HepG2 (cell line): ENCODE measurements around the gene WDR54. TPM values are rescaled to one million over a fixed set of nuclear protein-coding genes. Genes with fewer than 3 reads are reported as not detected.

Experiments used
- BATF2 ChIP-seq: sonication (generic); formaldehyde crosslinking; IDR thresholded peaks from 2 replicates; pipeline ENCODE4 v1.8.0; 2022; ENCODE audit warnings: mild to moderate bottlenecking, missing genetic modification reagents, moderate library complexity
- CAMTA2 ChIP-seq: sonication (generic); formaldehyde crosslinking; IDR thresholded peaks from 2 replicates; pipeline ENCODE4 v1.4.0; 2020; ENCODE audit warnings: mild to moderate bottlenecking, missing genetic modification reagents, borderline replicate concordance
- FLYWCH1 ChIP-seq: sonication (generic); formaldehyde crosslinking; IDR thresholded peaks from 2 replicates; pipeline ENCODE4 v1.8.1; 2023; ENCODE audit warnings: mild to moderate bottlenecking, missing genetic modification reagents
- HMG20A ChIP-seq: IDR thresholded peaks from 2 replicates; pipeline ENCODE4 v1.6.1; 2016; ENCODE audit warnings: borderline replicate concordance
- IKZF1 ChIP-seq: fragments of 450-650 bp; IDR thresholded peaks from 2 replicates; pipeline ENCODE4 v1.7.1; 2016
- IRF1 ChIP-seq: sonication (generic); formaldehyde crosslinking; IDR thresholded peaks from 2 replicates; pipeline ENCODE4 v1.4.0; 2020; ENCODE audit warnings: low read depth, mild to moderate bottlenecking, missing genetic modification reagents
- KLF15 ChIP-seq: sonication (generic); formaldehyde crosslinking; IDR thresholded peaks from 2 replicates; pipeline ENCODE4 v1.8.1; 2023; ENCODE audit warnings: borderline replicate concordance, mild to moderate bottlenecking, inconsistent platforms, missing genetic modification reagents, mixed read lengths
- NR2F1 ChIP-seq, 2 experiments: fragments of 450-650 bp in 1 of 2; formaldehyde crosslinking in 1 of 2; IDR thresholded peaks; 2 replicates each; pipeline versions ENCODE4 v1.5.0 to v1.6.1; 2016 to 2020; ENCODE audit warnings: mild to moderate bottlenecking in 1 of 2, missing compliant biosample characterization in 1 of 2, missing genetic modification reagents in 1 of 2, moderate library complexity in 1 of 2
- PAX8 ChIP-seq: sonication (generic); formaldehyde crosslinking; IDR thresholded peaks from 2 replicates; pipeline ENCODE4 v1.8.0; 2022; ENCODE audit warnings: mild to moderate bottlenecking, missing genetic modification reagents, borderline replicate concordance
- POLR2AphosphoS2 ChIP-seq: IDR thresholded peaks from 2 replicates; pipeline ENCODE4 v1.6.1; 2011; ENCODE audit warnings: low read depth, low read length, improper control_type of control experiment
- RBM39 ChIP-seq: fragments of 200-400 bp; formaldehyde crosslinking; IDR thresholded peaks from one replicate; pipeline ENCODE4 v1.6.1; 2018; ENCODE audit warnings: antibody characterized with exemption, mild to moderate bottlenecking, low read depth, low read length; ENCODE audit not compliant: poor library complexity, severe bottlenecking
- RCOR2 ChIP-seq: IDR thresholded peaks from 2 replicates; pipeline ENCODE4 v1.6.1; 2016; ENCODE audit warnings: missing biosample characterization, missing genetic modification reagents
- STAT6 ChIP-seq: sonication (generic); formaldehyde crosslinking; IDR thresholded peaks from 2 replicates; pipeline ENCODE4 v1.4.0; 2020; ENCODE audit warnings: missing genetic modification reagents, mild to moderate bottlenecking, borderline replicate concordance
- ZEB1 ChIP-seq: IDR thresholded peaks from 2 replicates; pipeline ENCODE4 v1.6.1; 2012; ENCODE audit warnings: mild to moderate bottlenecking, low read depth, inconsistent platforms; ENCODE audit not compliant: insufficient replicate concordance
- ZNF260 ChIP-seq: sonication (generic); formaldehyde crosslinking; IDR thresholded peaks from 2 replicates; pipeline ENCODE4 v1.4.0; 2020; ENCODE audit warnings: missing genetic modification reagents, low read depth, mild to moderate bottlenecking, borderline replicate concordance
- ZNF276 ChIP-seq: sonication (generic); formaldehyde crosslinking; IDR thresholded peaks from 2 replicates; pipeline ENCODE4 v1.4.0; 2020; ENCODE audit warnings: mild to moderate bottlenecking, low read depth, missing genetic modification reagents
- ZNF383 ChIP-seq: sonication (generic); formaldehyde crosslinking; IDR thresholded peaks from 2 replicates; pipeline ENCODE4 v1.4.0; 2020; ENCODE audit warnings: missing genetic modification reagents, mild to moderate bottlenecking, borderline replicate concordance
- ZSCAN20 ChIP-seq: sonication (generic); formaldehyde crosslinking; IDR thresholded peaks from 2 replicates; pipeline ENCODE4 v1.4.0; 2020; ENCODE audit warnings: missing genetic modification reagents, mild to moderate bottlenecking, borderline replicate concordance
- ZSCAN25 ChIP-seq: sonication (generic); formaldehyde crosslinking; IDR thresholded peaks from 2 replicates; pipeline ENCODE4 v1.8.0; 2022; ENCODE audit warnings: mild to moderate bottlenecking, missing genetic modification reagents
- ZSCAN31 ChIP-seq: sonication (generic); formaldehyde crosslinking; IDR thresholded peaks from 2 replicates; pipeline ENCODE4 v1.5.0; 2020; ENCODE audit warnings: low read depth, mild to moderate bottlenecking, missing genetic modification reagents
- polyA plus RNA-seq, 8 experiments: library from polyadenylated mRNA; depleted of rRNA in 3 of 8; stranded (reverse) in 7 of 8; unstranded in 1 of 8; fragments of >200 nt; fragmentation: Illumina TruSeq in 4 of 8; extraction: Trizol in 4 of 8; gene quantifications; 2 replicates each; pipeline versions ENCODE4 v1.2.1 to v1.2.3, GENCODE V29; 2011 to 2016; ENCODE audit warnings: low read depth in 4 of 8, missing spikeins in 1 of 8, mixed read lengths in 1 of 8; ENCODE audit not compliant: insufficient read depth in 1 of 8
- total RNA-seq, 5 experiments: library from RNA; depleted of rRNA; stranded (reverse); fragments of >200 nt; fragmentation: Illumina TruSeq; extraction: Trizol; gene quantifications; 2 replicates each; pipeline ENCODE4 v1.2.3, GENCODE V29; 2016; ENCODE audit warnings: low read depth in 1 of 5
- TF ChIP-seq, protein P1 (sequence below): sonication (generic); formaldehyde crosslinking; IDR thresholded peaks from 2 replicates; pipeline ENCODE4 v1.4.0; 2020; ENCODE audit warnings: missing genetic modification reagents, low read depth, mild to moderate bottlenecking, borderline replicate concordance

Gene WDR54
- total and polyA plus RNA-seq, 2 of the 13 experiments (the other 11 are each of a cell fraction or from before 2014, with no cell fraction given), result 2.0 to 17.3 TPM

GRCh38 chr2:74429487-74430451 is 8.2 kb downstream of the WDR54 start (continued):
- TF ChIP-seq NR2F1 (CRISPR knock-in tag; IDR thresholded peaks at IDR 0.05) (peak in 1 of 2 experiments; percentile 90; a peak in 2 of 4 replicates), BATF2 (CRISPR knock-in tag) (no peak), ZSCAN20 (CRISPR knock-in tag) (no peak), ZNF383 (CRISPR knock-in tag) (peak; percentile 36; the same call in 1 of the 2 replicates), ZEB1 (peak; percentile 68), ZNF276 (CRISPR knock-in tag) (peak; percentile 79; the same call in 1 of the 2 replicates), ZSCAN25 (CRISPR knock-in tag) (peak; percentile 94), HMG20A (CRISPR knock-in tag) (peak; percentile 64), IRF1 (CRISPR knock-in tag) (no peak), PAX8 (CRISPR knock-in tag) (no peak), CAMTA2 (no peak), ZSCAN31 (CRISPR knock-in tag) (peak; percentile 89), RBM39 (peak; percentile 53), POLR2AphosphoS2 (0 out of 2 replicates have a peak, but pooled peaks have one; percentile 48), KLF15 (no peak), STAT6 (CRISPR knock-in tag) (peak; percentile 87; the same call in 1 of the 2 replicates), FLYWCH1 (CRISPR knock-in tag) (no peak), ZNF260 (no peak), IKZF1 (no peak), RCOR2 (CRISPR knock-in tag) (peak; percentile 76)
- TF ChIP-seq, protein P1, sequence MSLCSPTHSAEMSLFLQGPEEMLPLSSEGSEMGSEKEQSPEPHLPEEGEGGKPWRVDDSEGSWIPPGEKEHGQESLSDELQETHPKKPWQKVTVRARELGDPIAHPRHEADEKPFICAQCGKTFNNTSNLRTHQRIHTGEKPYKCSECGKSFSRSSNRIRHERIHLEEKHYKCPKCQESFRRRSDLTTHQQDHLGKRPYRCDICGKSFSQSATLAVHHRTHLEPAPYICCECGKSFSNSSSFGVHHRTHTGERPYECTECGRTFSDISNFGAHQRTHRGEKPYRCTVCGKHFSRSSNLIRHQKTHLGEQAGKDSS (CRISPR knock-in tag), result peak; percentile 54; the same call in 1 of the 2 replicates
